GM12865 (cell line): Measurements from ENCODE around the gene HECW1.
"Not testable (repeated sequence)": the region's sequence is repeated elsewhere in the genome, so short reads cannot be mapped to it uniquely, and the experiment has no call there.

Experiments
- DNase-seq: peaks from one replicate; pipeline ENCODE4 v3.0.0; 2010; ENCODE audit warnings: low read depth
- H3K4me3 ChIP-seq: 2 replicates; pipeline ENCODE4 v1.5.1; 2011; ENCODE audit warnings: mild to moderate bottlenecking, low read depth, low read length, control low read depth
- TF ChIP-seq, protein P1 (sequence below): IDR thresholded peaks from 2 replicates; pipeline ENCODE4 v1.5.1; 2011; ENCODE audit warnings: low read length, control low read depth, low read depth, inconsistent platforms; ENCODE audit not compliant: insufficient read depth; ENCODE audit errors: missing control alignments

The HECW1 gene

DNA sequence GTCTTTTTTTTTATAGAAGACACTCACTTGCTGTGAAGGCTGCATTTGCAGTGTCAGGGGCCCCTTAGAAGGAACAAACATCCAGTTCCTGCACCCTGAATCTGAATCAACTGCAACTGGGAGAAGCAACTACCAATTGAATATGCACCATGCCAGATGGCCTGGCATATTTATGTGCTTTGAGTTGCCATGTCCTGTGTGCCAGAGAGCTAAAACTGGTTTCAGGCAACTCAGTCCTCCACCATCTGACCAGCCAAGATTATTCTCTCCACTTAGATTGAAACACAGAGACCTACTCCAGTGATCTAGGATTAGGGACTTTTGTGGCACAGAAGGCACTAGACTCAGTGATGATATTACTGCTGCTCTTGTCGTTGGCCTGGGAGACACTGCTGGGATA is 225.4 kb downstream of the HECW1 start:
- H3K4me3 ChIP-seq, result no peak overlapping the region
- no peak for DNase-seq
- TF ChIP-seq, protein P1, sequence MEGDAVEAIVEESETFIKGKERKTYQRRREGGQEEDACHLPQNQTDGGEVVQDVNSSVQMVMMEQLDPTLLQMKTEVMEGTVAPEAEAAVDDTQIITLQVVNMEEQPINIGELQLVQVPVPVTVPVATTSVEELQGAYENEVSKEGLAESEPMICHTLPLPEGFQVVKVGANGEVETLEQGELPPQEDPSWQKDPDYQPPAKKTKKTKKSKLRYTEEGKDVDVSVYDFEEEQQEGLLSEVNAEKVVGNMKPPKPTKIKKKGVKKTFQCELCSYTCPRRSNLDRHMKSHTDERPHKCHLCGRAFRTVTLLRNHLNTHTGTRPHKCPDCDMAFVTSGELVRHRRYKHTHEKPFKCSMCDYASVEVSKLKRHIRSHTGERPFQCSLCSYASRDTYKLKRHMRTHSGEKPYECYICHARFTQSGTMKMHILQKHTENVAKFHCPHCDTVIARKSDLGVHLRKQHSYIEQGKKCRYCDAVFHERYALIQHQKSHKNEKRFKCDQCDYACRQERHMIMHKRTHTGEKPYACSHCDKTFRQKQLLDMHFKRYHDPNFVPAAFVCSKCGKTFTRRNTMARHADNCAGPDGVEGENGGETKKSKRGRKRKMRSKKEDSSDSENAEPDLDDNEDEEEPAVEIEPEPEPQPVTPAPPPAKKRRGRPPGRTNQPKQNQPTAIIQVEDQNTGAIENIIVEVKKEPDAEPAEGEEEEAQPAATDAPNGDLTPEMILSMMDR, result no peak

DNA sequence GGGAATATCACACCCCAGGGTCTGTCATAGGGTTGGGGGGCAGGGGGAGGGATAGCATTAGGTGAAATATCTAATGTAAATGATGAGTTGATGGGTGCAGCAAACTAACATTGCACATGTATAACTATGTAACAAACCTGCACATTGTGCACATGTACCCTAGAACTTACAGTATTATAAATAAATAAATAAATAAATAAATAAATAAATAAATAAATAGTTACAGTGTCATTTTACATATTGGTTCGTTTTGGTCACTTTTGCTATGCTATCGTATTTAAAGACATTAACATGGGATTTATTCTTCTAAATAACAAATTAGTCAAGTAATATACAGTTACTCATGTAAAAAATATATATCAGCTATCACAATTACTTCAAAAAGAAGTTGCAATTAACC is 228.7 kb downstream of the HECW1 start:
- DNase-seq, result no peak
- TF ChIP-seq, protein P1, result no peak
- H3K4me3 ChIP-seq, result no peak overlapping the region

DNA sequence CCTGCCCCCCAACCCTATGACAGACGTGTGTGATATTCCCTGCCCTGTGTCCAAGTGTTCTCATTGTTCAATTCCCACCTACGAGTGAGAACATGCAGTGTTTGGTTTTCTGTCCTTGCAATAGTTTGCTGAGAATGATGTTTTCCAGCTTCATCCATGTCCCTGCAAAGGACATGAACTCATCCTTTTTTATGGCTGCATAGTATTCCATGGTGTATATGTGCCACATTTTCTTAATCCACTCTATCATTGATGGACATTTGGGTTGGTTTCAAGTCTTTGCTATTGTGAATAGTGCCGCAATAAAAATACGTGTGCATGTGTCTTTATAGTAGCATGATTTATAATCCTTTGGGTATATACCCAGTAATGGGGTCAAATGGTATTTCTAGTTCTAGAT is 231.0 kb downstream of the HECW1 start:
- not testable (repeated sequence) for DNase-seq, H3K4me3 ChIP-seq

DNA sequence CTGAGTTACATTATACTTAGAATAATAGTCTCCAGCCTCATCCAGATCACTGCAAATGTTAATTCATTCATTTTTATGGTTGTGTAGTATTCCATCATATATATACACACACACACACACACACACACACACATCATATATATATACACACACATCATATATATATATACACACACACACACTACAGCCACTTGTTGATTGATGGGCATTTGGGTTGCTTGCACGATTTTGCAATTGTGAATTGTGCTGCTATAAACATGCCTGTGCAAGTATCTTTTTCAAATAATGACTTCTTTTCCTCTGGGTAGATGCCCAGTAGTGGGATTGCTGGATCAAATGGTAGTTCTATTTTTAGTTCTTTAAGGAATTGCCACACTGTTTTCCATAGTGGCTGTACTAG is 233.2 kb downstream of the HECW1 start:
- not testable (repeated sequence) for DNase-seq, H3K4me3 ChIP-seq

DNA sequence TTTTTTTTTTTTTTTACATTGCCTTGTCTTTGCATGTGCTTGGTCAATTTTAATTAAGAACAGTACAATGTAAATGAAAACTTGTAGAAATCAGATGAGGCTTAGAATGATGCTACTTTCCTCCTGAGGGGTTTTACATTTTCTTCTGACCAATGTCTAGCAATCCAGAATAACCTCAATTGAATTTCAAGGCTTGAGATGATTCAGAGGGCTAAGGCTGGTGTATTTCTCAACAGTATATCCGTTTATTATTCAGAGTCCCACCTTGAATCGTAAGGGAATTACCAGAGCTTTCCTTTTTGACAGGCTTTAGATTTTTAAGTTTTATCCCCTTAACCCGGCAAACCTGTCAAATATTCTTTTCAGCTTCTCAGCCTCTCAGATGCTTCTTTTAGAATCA is 239.2 kb downstream of the HECW1 start:
- H3K4me3 ChIP-seq, result no peak overlapping the region
- TF ChIP-seq, protein P1, result no peak
- no peak for DNase-seq

DNA sequence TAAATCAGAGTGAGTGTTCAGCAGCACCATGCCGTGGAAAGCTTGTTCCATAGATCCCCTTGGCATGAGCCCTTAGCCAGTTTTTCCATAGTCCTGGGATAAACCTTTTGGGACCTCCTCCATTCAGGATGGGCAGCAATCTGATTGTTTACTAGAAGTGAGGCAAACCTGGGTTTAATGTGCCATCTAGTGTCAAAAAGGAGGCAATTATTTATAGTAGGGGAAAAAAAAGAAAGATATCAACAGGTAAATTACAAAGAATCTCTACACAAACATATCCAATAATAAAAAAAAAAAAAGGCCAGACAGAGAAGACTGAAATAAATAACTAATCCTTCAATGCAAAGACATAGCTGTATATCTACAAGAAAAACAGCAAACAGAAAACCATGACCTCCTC is 241.5 kb downstream of the HECW1 start:
- DNase-seq, result no peak
- TF ChIP-seq, protein P1, result no peak
- H3K4me3 ChIP-seq, result no peak overlapping the region

DNA sequence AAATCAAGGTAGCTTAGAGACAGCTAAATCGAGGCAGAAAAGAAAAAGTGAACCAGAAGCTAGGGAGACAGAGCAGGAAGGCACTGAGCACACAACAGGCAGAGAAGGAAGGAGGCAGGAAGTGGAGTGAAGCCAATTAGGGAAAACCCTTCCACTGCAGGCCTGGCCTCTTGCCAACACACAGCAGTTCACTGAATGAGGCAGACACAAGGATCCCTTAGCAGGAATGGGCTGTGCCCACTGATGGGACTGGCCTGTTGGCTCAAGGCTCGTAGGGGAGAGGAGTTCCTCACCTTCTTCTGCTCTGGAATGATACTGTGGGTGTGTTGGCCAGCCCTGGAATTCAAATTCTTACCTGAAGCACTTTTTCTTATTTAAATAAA is 250.2 kb downstream of the HECW1 start:
- H3K4me3 ChIP-seq, result no peak overlapping the region
- DNase-seq, result peak; percentile 23
- TF ChIP-seq, protein P1, result no peak

DNA sequence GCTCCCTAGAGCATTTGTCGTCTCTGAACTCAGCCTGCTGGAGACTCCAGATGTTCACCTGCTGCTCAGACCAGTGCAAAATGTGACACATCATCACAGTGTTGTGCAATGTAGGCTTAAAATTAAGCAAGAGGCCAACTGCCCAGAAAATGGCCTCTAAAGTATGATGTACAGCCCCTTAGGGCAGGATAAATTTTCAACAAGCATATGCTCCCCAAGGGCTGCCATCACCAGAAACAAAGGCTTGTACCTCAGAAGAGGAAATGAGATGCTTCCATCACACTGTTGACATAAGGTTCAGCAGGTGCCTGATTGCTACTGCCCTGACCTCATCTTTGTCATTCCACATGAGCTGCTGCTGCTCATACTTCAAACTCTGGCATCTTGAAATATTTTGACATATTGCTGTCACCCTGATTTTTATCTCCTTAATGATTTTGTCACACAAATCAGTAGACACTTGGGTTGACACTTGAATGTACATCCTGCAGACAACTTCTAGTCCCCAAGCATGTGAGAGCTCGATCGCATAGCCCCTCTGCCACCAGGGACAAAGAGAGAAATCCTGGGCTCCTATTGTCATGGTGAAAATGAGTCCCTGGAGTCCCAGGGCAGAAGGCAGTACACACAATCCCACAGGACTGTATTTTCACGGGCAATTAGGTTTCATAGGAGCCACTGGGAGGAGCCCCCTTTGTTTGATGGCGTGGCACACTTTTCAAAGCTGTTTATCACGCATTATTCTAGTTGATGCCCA is 250.8 kb downstream of the HECW1 start:
- DNase-seq, result no peak

More for the DNA sequence above, 250.8 kb downstream of the HECW1 start:
- no peak overlapping the region for H3K4me3 ChIP-seq
- TF ChIP-seq, protein P1, result no peak
